Astrocyte (in vitro differentiated cells and primary cell): ENCODE data around the gene SARS1. TPM values are rescaled to one million over a fixed set of nuclear protein-coding genes. Genes with fewer than 3 reads are reported as not detected.

Source experiments
- DNase-seq: peaks from one replicate; pipeline ENCODE4 v3.0.0-alpha.2; 2010; ENCODE audit warnings: low read depth
- FAIRE-seq: peaks from 2 replicates; lab custom pipeline; 2011; peaks lifted over from hg19 to GRCh38; lab: Jason Lieb, UNC
- H2AFZ ChIP-seq: 2 replicates; pipeline ENCODE4 v1.6.0; 2012; ENCODE audit warnings: low read depth, low read length, inconsistent platforms
- H3K27ac ChIP-seq: 2 replicates; pipeline ENCODE4 v1.5.1; 2011; ENCODE audit warnings: low read depth, low read length, inconsistent platforms
- H3K27me3 ChIP-seq: 2 replicates; pipeline ENCODE4 v1.6.0; 2011; ENCODE audit warnings: low read length, inconsistent platforms; ENCODE audit not compliant: insufficient read depth
- H3K36me3 ChIP-seq: 2 replicates; pipeline ENCODE4 v1.5.1; 2011; ENCODE audit warnings: low read length, inconsistent platforms; ENCODE audit not compliant: insufficient read depth
- H3K4me1 ChIP-seq: 2 replicates; pipeline ENCODE4 v1.5.1; 2011; ENCODE audit warnings: low read length, inconsistent platforms; ENCODE audit not compliant: insufficient read depth
- H3K4me2 ChIP-seq: 2 replicates; pipeline ENCODE4 v1.6.0; 2012; ENCODE audit warnings: low read length, inconsistent platforms
- H3K4me3 ChIP-seq: 2 replicates; pipeline ENCODE4 v1.5.1; 2011; ENCODE audit warnings: low read depth, mild to moderate bottlenecking, low read length, inconsistent platforms; ENCODE audit not compliant: insufficient read depth
- H3K79me2 ChIP-seq: 2 replicates; pipeline ENCODE4 v1.6.0; 2012; ENCODE audit warnings: mild to moderate bottlenecking, low read length, inconsistent platforms; ENCODE audit not compliant: insufficient read depth
- H3K9ac ChIP-seq: 2 replicates; pipeline ENCODE4 v1.6.0; 2012; ENCODE audit warnings: mild to moderate bottlenecking, low read length, inconsistent platforms
- H3K9me3 ChIP-seq: 2 replicates; pipeline ENCODE4 v1.5.1; 2012; ENCODE audit warnings: low read depth, mild to moderate bottlenecking, low read length, inconsistent platforms; ENCODE audit not compliant: insufficient read depth
- H4K20me1 ChIP-seq: 2 replicates; pipeline ENCODE4 v1.6.0; 2012; ENCODE audit warnings: low read length, inconsistent platforms; ENCODE audit not compliant: insufficient read depth
- H3K27ac Mint-ChIP-seq: one replicate; pipeline ENCODE4 v1.8.0; 2021; ENCODE audit warnings: mild to moderate bottlenecking, mixed read lengths; ENCODE audit not compliant: unreplicated experiment
- H3K27me3 Mint-ChIP-seq: one replicate; pipeline ENCODE4 v1.8.0; 2021; ENCODE audit warnings: low read depth, mixed read lengths; ENCODE audit not compliant: unreplicated experiment
- H3K36me3 Mint-ChIP-seq: one replicate; pipeline ENCODE4 v1.8.0; 2021; ENCODE audit warnings: low read depth, mixed read lengths; ENCODE audit not compliant: unreplicated experiment
- H3K4me1 Mint-ChIP-seq: one replicate; pipeline ENCODE4 v1.8.0; 2021; ENCODE audit warnings: low read depth, mixed read lengths; ENCODE audit not compliant: unreplicated experiment
- H3K4me3 Mint-ChIP-seq: one replicate; pipeline ENCODE4 v1.8.0; 2021; ENCODE audit warnings: mild to moderate bottlenecking, moderate library complexity, mixed read lengths; ENCODE audit not compliant: unreplicated experiment
- H3K9me3 Mint-ChIP-seq: one replicate; pipeline ENCODE4 v1.8.0; 2021; ENCODE audit warnings: mild to moderate bottlenecking, mixed read lengths; ENCODE audit not compliant: unreplicated experiment
- EZH2 ChIP-seq: IDR thresholded peaks from 2 replicates; pipeline ENCODE4 v1.6.1; 2012; ENCODE audit warnings: mild to moderate bottlenecking, low read length, inconsistent platforms; ENCODE audit not compliant: insufficient read depth
- total RNA-seq: library from RNA; stranded (reverse); gene quantifications from 2 replicates; pipeline ENCODE4 v1.2.1, GENCODE V29; 2021
- TF ChIP-seq, protein P1 (sequence below): IDR thresholded peaks from 2 replicates; pipeline ENCODE4 v1.5.1; 2011; ENCODE audit warnings: low read depth, mild to moderate bottlenecking, inconsistent platforms, low read length, moderate library complexity; ENCODE audit not compliant: insufficient read depth

The SARS1 gene
- total RNA-seq, 1 donor from 2014 or later: 355 TPM

DNA sequence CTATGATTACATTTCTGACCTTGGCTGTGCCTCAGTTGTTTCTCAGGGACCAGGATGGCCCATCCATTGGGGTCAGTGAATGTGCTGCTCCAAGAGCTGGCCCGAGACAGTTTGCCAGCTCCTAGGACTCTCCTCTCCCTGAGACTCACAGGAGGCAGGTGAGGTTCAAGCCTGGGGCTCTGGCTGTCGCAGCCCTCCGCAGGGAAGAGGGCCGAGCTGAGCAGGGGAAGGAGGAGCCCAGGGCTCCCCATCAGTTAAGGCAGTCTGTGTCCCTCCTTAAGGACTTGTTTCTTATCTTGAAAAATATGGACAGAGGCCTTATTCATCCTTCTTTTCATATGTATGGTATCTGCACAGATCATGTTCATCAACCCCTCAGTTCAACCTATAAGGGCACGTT, 26.6 kb upstream of the SARS1 start:
- H3K4me3 Mint-ChIP-seq: no peak overlapping the region
- no peaks in the 10 kb centered on the region for H3K79me2 ChIP-seq
- no peaks in the 10 kb centered on the region for H4K20me1 ChIP-seq
- DNase-seq: no peak
- no peaks in the 10 kb centered on the region for H3K9me3 ChIP-seq
- H3K4me1 ChIP-seq: peaks cover 7% of the 10 kb centered on the region
- H3K36me3 Mint-ChIP-seq: no peaks in the 10 kb centered on the region
- no peak overlapping the region for H3K9ac ChIP-seq
- H3K9me3 Mint-ChIP-seq: no peaks in the 10 kb centered on the region
- H2AFZ ChIP-seq: no peak overlapping the region
- peaks cover 2% of the 10 kb centered on the region for H3K27me3 Mint-ChIP-seq
- H3K4me3 ChIP-seq: no peak overlapping the region
- no peak overlapping the region for H3K27ac Mint-ChIP-seq
- H3K27ac ChIP-seq: no peak overlapping the region
- no peaks in the 10 kb centered on the region for H3K36me3 ChIP-seq
- no peaks in the 10 kb centered on the region for H3K27me3 ChIP-seq
- TF ChIP-seq, protein P1, sequence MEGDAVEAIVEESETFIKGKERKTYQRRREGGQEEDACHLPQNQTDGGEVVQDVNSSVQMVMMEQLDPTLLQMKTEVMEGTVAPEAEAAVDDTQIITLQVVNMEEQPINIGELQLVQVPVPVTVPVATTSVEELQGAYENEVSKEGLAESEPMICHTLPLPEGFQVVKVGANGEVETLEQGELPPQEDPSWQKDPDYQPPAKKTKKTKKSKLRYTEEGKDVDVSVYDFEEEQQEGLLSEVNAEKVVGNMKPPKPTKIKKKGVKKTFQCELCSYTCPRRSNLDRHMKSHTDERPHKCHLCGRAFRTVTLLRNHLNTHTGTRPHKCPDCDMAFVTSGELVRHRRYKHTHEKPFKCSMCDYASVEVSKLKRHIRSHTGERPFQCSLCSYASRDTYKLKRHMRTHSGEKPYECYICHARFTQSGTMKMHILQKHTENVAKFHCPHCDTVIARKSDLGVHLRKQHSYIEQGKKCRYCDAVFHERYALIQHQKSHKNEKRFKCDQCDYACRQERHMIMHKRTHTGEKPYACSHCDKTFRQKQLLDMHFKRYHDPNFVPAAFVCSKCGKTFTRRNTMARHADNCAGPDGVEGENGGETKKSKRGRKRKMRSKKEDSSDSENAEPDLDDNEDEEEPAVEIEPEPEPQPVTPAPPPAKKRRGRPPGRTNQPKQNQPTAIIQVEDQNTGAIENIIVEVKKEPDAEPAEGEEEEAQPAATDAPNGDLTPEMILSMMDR: no peak
- no peak for TF ChIP-seq EZH2
- H3K4me1 Mint-ChIP-seq: peaks cover 32% of the 10 kb centered on the region
- no peak overlapping the region for H3K4me2 ChIP-seq
- FAIRE-seq: no peak

DNA sequence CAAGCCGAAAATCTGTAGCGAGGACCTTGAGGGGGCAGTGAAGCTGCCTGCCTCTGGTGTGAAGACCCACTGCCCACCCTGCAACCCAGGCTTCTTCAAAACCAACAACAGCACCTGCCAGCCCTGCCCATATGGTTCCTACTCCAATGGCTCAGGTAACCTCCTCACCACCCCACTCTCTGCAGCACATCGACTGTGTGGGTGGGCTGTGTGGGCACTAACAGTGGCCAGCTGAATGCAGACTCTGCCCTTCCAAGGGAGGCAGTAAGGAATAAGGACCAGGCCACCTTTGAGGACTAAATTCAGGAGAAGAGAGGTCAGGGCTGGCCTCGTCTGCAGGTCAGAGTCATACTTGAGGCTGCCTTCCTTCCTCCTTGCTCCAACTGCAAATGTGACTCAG, 25.5 kb upstream of the SARS1 start:
- Mint-ChIP-seq H3K27me3 (peaks cover 2% of the 10 kb centered on the region), H3K4me3 (no peak overlapping the region), H3K4me1 (peaks cover 32% of the 10 kb centered on the region), H3K9me3 (no peaks in the 10 kb centered on the region), H3K27ac (no peak overlapping the region), H3K36me3 (no peaks in the 10 kb centered on the region)
- no peaks in the 10 kb centered on the region for H3K36me3 ChIP-seq
- H3K79me2 ChIP-seq: no peaks in the 10 kb centered on the region
- TF ChIP-seq, protein P1: no peak
- no peaks in the 10 kb centered on the region for H3K9me3 ChIP-seq
- no peak overlapping the region for H2AFZ ChIP-seq
- no peak overlapping the region for H3K9ac ChIP-seq
- no peak for FAIRE-seq
- H3K4me3 ChIP-seq: no peak overlapping the region
- no peaks in the 10 kb centered on the region for H3K27me3 ChIP-seq
- no peak overlapping the region for H3K27ac ChIP-seq
- no peak overlapping the region for H3K4me2 ChIP-seq
- H4K20me1 ChIP-seq: no peaks in the 10 kb centered on the region
- no peak for DNase-seq
- H3K4me1 ChIP-seq: peaks cover 7% of the 10 kb centered on the region

DNA sequence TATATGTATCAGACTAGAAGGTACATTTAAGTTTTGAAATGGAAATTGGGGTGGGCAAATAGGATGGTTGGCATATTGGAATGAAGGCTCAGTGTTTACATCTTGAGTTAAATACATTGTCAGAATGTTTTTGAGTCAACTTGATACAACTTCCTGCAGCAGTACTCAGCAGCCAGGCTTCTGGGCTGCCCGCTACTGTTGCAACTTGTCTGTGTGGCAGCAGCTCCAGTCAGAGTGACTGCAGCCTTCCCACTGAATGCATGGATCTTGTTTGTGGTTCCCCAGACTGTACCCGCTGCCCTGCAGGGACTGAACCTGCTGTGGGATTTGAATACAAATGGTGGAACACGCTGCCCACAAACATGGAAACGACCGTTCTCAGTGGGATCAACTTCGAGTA, 24.9 kb upstream of the SARS1 start:
- no peaks in the 10 kb centered on the region for H3K27me3 ChIP-seq
- no peak overlapping the region for H3K27ac ChIP-seq
- Mint-ChIP-seq H3K4me1 (peaks cover 32% of the 10 kb centered on the region), H3K4me3 (no peak overlapping the region), H3K36me3 (no peaks in the 10 kb centered on the region), H3K9me3 (no peaks in the 10 kb centered on the region), H3K27ac (no peak overlapping the region), H3K27me3 (peaks cover 2% of the 10 kb centered on the region)
- no peak overlapping the region for H3K4me2 ChIP-seq
- no peaks in the 10 kb centered on the region for H3K79me2 ChIP-seq
- H3K9me3 ChIP-seq: no peaks in the 10 kb centered on the region
- FAIRE-seq (no peak), DNase-seq (no peak)
- H2AFZ ChIP-seq: no peak overlapping the region
- peaks cover 7% of the 10 kb centered on the region for H3K4me1 ChIP-seq
- no peak overlapping the region for H3K9ac ChIP-seq
- no peak overlapping the region for H3K4me3 ChIP-seq
- H4K20me1 ChIP-seq: no peaks in the 10 kb centered on the region
- no peaks in the 10 kb centered on the region for H3K36me3 ChIP-seq
- no peak for TF ChIP-seq EZH2
- TF ChIP-seq, protein P1: no peak
